Astrocyte of the spinal cord (primary cell): ENCODE results near the gene LRCH1.

Experiments
- DNase-seq: peaks from one replicate; pipeline ENCODE4 v3.0.0; 2011; ENCODE audit warnings: low read depth, low spot score
- H3K4me3 ChIP-seq: 2 replicates; pipeline ENCODE4 v1.5.1; 2011; ENCODE audit warnings: low read depth, mild to moderate bottlenecking, low read length, moderate library complexity
- CTCF ChIP-seq: IDR thresholded peaks from 2 replicates; pipeline ENCODE4 v1.5.1; 2012; ENCODE audit warnings: low read depth, mild to moderate bottlenecking, low read length, inconsistent platforms
- in situ Hi-C: cut with HindIII; loops from 2 replicates; pipeline ENCODE4 v1.10.0; 2017; ENCODE audit warnings: low sequenced_read_pairs

LRCH1 gene

GRCh38 chr13:46642254-46642653 lies 89.3 kb downstream of the LRCH1 start:
- in situ Hi-C loops, result no loop called here
- H3K4me3 ChIP-seq, result no peak overlapping the region
- DNase-seq, result no peak
- TF ChIP-seq CTCF, result no peak

GRCh38 chr13:46643165-46643777 lies 90.3 kb downstream of the LRCH1 start:
- in situ Hi-C loops, result no loop called here
- no peak for TF ChIP-seq CTCF
- no peak for DNase-seq
- H3K4me3 ChIP-seq, result no peak overlapping the region

- no peak for TF ChIP-seq CTCF
- no peak for DNase-seq
- H3K4me3 ChIP-seq, result no peak overlapping the region
- in situ Hi-C loops, result no loop called here
These were observed 91.8 kb downstream of the LRCH1 start for GRCh38 chr13:46644816-46645215.

- TF ChIP-seq CTCF, result no peak
- H3K4me3 ChIP-seq, result no peak overlapping the region
- DNase-seq, result no peak
- in situ Hi-C loops, result no loop called here
These were observed 94.6 kb downstream of the LRCH1 start for GRCh38 chr13:46647512-46648065.

- no peak for TF ChIP-seq CTCF
- no peak for DNase-seq
- H3K4me3 ChIP-seq, result no peak overlapping the region
- in situ Hi-C loops, result no loop called here
These were observed 95.2 kb downstream of the LRCH1 start for GRCh38 chr13:46648166-46648607.

GRCh38 chr13:46649816-46650215 lies 96.8 kb downstream of the LRCH1 start:
- in situ Hi-C loops, result no loop called here
- no peak overlapping the region for H3K4me3 ChIP-seq
- no peak for DNase-seq
- no peak for TF ChIP-seq CTCF
